ENCODE results near the gene SHC1.

GRCh38 chr1:154923695-154924094 lies 46.9 kb downstream of the SHC1 start:
- TF ChIP-seq CTCF (conservative IDR thresholded peaks at IDR 0.05 in 1 of 2, IDR thresholded peaks at IDR 0.05 in 1 of 2; ENCODE audit: extremely low read depth in 1 of 2, insufficient read depth in 1 of 2, low read depth in 1 of 2, low read length in 2 of 2) = no peak
- TF ChIP-seq EZH2 (IDR thresholded peaks at IDR 0.05; ENCODE audit: borderline replicate concordance, low read length) = no peak

Data from mammary epithelial cell (primary cell).